H9 (cell line): ENCODE data around the gene TTC28. TPM values are rescaled to one million over a fixed set of nuclear protein-coding genes. Genes with fewer than 3 reads are reported as not detected.

Experiments used
- DNase-seq: peaks from one replicate; pipeline ENCODE4 v3.0.0-alpha.2; 2017
- H2AFZ ChIP-seq: one replicate; pipeline ENCODE4 v1.6.1; 2013; ENCODE audit warnings: mild to moderate bottlenecking, low read length, control low read depth, moderate library complexity
- H2AK5ac ChIP-seq: 2 replicates; pipeline ENCODE4 v1.6.1; 2013; ENCODE audit warnings: low read length, control low read depth, mixed read lengths; ENCODE audit not compliant: insufficient read length
- H2BK120ac ChIP-seq: one replicate; pipeline ENCODE4 v1.6.1; 2013; ENCODE audit warnings: low read depth, mild to moderate bottlenecking, low read length, control low read depth, inconsistent platforms; ENCODE audit not compliant: poor library complexity, severe bottlenecking
- H2BK12ac ChIP-seq: 2 replicates; pipeline ENCODE4 v1.6.1; 2013; ENCODE audit warnings: low read length, control low read depth, mixed read lengths, low read depth; ENCODE audit not compliant: insufficient read length
- H2BK15ac ChIP-seq: 2 replicates; pipeline ENCODE4 v1.6.1; 2013; ENCODE audit warnings: low read depth, low read length, control low read depth
- H2BK20ac ChIP-seq: one replicate; pipeline ENCODE4 v1.6.1; 2013; ENCODE audit warnings: low read depth, mild to moderate bottlenecking, low read length, control low read depth, inconsistent platforms; ENCODE audit not compliant: poor library complexity, severe bottlenecking
- H2BK5ac ChIP-seq: 2 replicates; pipeline ENCODE4 v1.6.1; 2013; ENCODE audit warnings: low read length, control low read depth, mixed read lengths; ENCODE audit not compliant: insufficient read length
- H3K14ac ChIP-seq: 2 replicates; pipeline ENCODE4 v1.6.1; 2013; ENCODE audit warnings: low read length, control low read depth; ENCODE audit not compliant: insufficient read depth
- H3K18ac ChIP-seq: 2 replicates; pipeline ENCODE4 v1.6.1; 2013; ENCODE audit warnings: low read depth, mild to moderate bottlenecking, mixed read lengths, low read length, control low read depth; ENCODE audit not compliant: insufficient read length
- H3K23ac ChIP-seq: 2 replicates; pipeline ENCODE4 v1.6.1; 2013; ENCODE audit warnings: low read length, control low read depth, mixed read lengths, low read depth; ENCODE audit not compliant: insufficient read length
- H3K23me2 ChIP-seq: 2 replicates; pipeline ENCODE4 v1.6.1; 2013; ENCODE audit warnings: low read depth, mild to moderate bottlenecking, mixed read lengths, low read length, control low read depth; ENCODE audit not compliant: insufficient read length, poor library complexity, severe bottlenecking
- H3K27ac ChIP-seq: 2 replicates; pipeline ENCODE4 v1.5.1; 2013; ENCODE audit warnings: low read length, control low read depth, mixed read lengths, low read depth; ENCODE audit not compliant: insufficient read length
- H3K27me3 ChIP-seq: 2 replicates; pipeline ENCODE4 v1.6.1; 2013; ENCODE audit warnings: low read length, control low read depth, inconsistent platforms; ENCODE audit not compliant: insufficient read depth
- H3K4ac ChIP-seq: 2 replicates; pipeline ENCODE4 v1.6.1; 2013; ENCODE audit warnings: low read depth, mild to moderate bottlenecking, control low read depth, inconsistent platforms, low read length, moderate library complexity
- H3K4me1 ChIP-seq: 2 replicates; pipeline ENCODE4 v1.6.1; 2013; ENCODE audit warnings: low read length, control low read depth, inconsistent platforms; ENCODE audit not compliant: insufficient read depth
- H3K4me2 ChIP-seq: 2 replicates; pipeline ENCODE4 v1.6.1; 2013; ENCODE audit warnings: low read length, control low read depth, mixed read lengths; ENCODE audit not compliant: insufficient read length, insufficient read depth
- H3K56ac ChIP-seq: 2 replicates; pipeline ENCODE4 v1.6.1; 2013; ENCODE audit warnings: low read depth, mild to moderate bottlenecking, mixed read lengths, low read length, control low read depth; ENCODE audit not compliant: insufficient read length
- H3K79me1 ChIP-seq: 2 replicates; pipeline ENCODE4 v1.6.1; 2013; ENCODE audit warnings: low read depth, mild to moderate bottlenecking, moderate library complexity, low read length, control low read depth, inconsistent platforms; ENCODE audit not compliant: insufficient read depth, poor library complexity, severe bottlenecking
- H3K79me2 ChIP-seq: 2 replicates; pipeline ENCODE4 v1.6.1; 2013; ENCODE audit warnings: low read length, control low read depth, inconsistent platforms; ENCODE audit not compliant: insufficient read depth
- H3K9ac ChIP-seq: 2 replicates; pipeline ENCODE4 v1.6.1; 2013; ENCODE audit warnings: low read length, control low read depth, mixed read lengths; ENCODE audit not compliant: insufficient read length; ENCODE audit errors: extremely low read depth
- H3K9me3 ChIP-seq: one replicate; pipeline ENCODE4 v1.6.1; 2013; ENCODE audit warnings: low read depth, low read length, inconsistent platforms; ENCODE audit not compliant: control insufficient read depth
- H3T11ph ChIP-seq: one replicate; pipeline ENCODE4 v1.6.1; 2013; ENCODE audit warnings: mild to moderate bottlenecking, low read length, control low read depth, inconsistent platforms
- H4K20me1 ChIP-seq: one replicate; pipeline ENCODE4 v1.6.1; 2013; ENCODE audit not compliant: control insufficient read depth, insufficient read length, insufficient read depth
- H4K5ac ChIP-seq: 2 replicates; pipeline ENCODE4 v1.6.1; 2013; ENCODE audit warnings: low read depth, mild to moderate bottlenecking, mixed read lengths, low read length, control low read depth; ENCODE audit not compliant: insufficient read length
- H4K8ac ChIP-seq: replicated peaks from 2 replicates; pipeline ENCODE4 v1.6.1; 2013; ENCODE audit warnings: low read length, control low read depth, mixed read lengths, low read depth; ENCODE audit not compliant: insufficient read length
- H4K91ac ChIP-seq: 2 replicates; pipeline ENCODE4 v1.6.1; 2013; ENCODE audit warnings: low read depth, mild to moderate bottlenecking, moderate library complexity, mixed read lengths, low read length, control low read depth; ENCODE audit not compliant: insufficient read length
- H3K27ac Mint-ChIP-seq, 3 experiments: 2 replicates in 2 of 3; 3 replicates in 1 of 3; pipeline ENCODE4 v1.8.0; 2020 to 2021; ENCODE audit warnings: mixed read lengths in 3 of 3, mild to moderate bottlenecking in 1 of 3, moderate library complexity in 1 of 3
- H3K27me3 Mint-ChIP-seq: 2 replicates; pipeline ENCODE4 v1.8.0; 2021; ENCODE audit warnings: low read depth, mild to moderate bottlenecking, moderate library complexity, mixed read lengths
- H3K36me3 Mint-ChIP-seq, 3 experiments: 2 replicates in 2 of 3; 3 replicates in 1 of 3; pipeline ENCODE4 v1.8.0; 2020 to 2021; ENCODE audit warnings: low read depth in 3 of 3, mixed read lengths in 3 of 3; ENCODE audit not compliant: insufficient read depth in 1 of 3
- H3K4me1 Mint-ChIP-seq, 2 experiments: 2 replicates each; pipeline ENCODE4 v1.8.0; 2020; ENCODE audit warnings: mixed read lengths in 2 of 2
- H3K4me3 Mint-ChIP-seq, 2 experiments: 2 replicates in 1 of 2; 3 replicates in 1 of 2; pipeline ENCODE4 v1.8.0; 2020 to 2021; ENCODE audit warnings: mild to moderate bottlenecking in 2 of 2, mixed read lengths in 2 of 2, moderate library complexity in 1 of 2
- H3K9me3 Mint-ChIP-seq, 2 experiments: 2 replicates in 1 of 2; 3 replicates in 1 of 2; pipeline ENCODE4 v1.8.0; 2020; ENCODE audit warnings: mild to moderate bottlenecking in 2 of 2, mixed read lengths in 2 of 2, moderate library complexity in 1 of 2
- CTCF ChIP-seq: fragments of 200-600 bp; sonication (generic); conservative IDR thresholded peaks from 3 replicates; pipeline ENCODE4 v1.8.0; 2021; ENCODE audit warnings: antibody characterized with exemption, mild to moderate bottlenecking
- WGBS: extraction: QIAGEN DNeasy Blood & Tissue Kit; methylation state at CpG from one replicate; pipeline ENCODE4 v1.1.7; 2013; ENCODE audit warnings: missing lambda C conversion rate, low lambda C conversion rate, mixed read lengths; ENCODE audit not compliant: insufficient read length; ENCODE audit errors: extremely low coverage; 5-methylcytosine and 5-hydroxymethylcytosine counted together
- total RNA-seq: library from RNA; stranded (reverse); gene quantifications from 2 replicates; pipeline ENCODE4 v1.2.1, GENCODE V29; 2021

TTC28 gene
- total RNA-seq, 1 experiment from 2014 or later: 13.6 TPM

GRCh38 chr22:28018461-28018927 lies 661.1 kb downstream of the TTC28 start:
- Histone ChIP-seq H3K4ac (no peak overlapping the region), H2BK15ac (no peak overlapping the region), H3K27me3 (no peaks in the 10 kb centered on the region), H4K5ac (no peak overlapping the region), H3K79me2 (no peaks in the 10 kb centered on the region), H3K23ac (no peak overlapping the region), H2BK12ac (no peak overlapping the region), H4K8ac (no peak overlapping the region), H3K23me2 (no peaks in the 10 kb centered on the region), H2BK120ac (no peak overlapping the region), H3K4me2 (no peak overlapping the region), H3K27ac (no peak overlapping the region), H3K9me3 (no peaks in the 10 kb centered on the region), H3K18ac (no peak overlapping the region), H2AK5ac (no peak overlapping the region), H2AFZ (no peak overlapping the region), H2BK20ac (no peak overlapping the region), H3K14ac (no peak overlapping the region; the same call in 1 of the 2 replicates), H3K9ac (no peak overlapping the region), H4K20me1 (no peaks in the 10 kb centered on the region), H3K79me1 (no peaks in the 10 kb centered on the region), H2BK5ac (no peak overlapping the region), H3T11ph (no peak overlapping the region), H3K4me1 (no peaks in the 10 kb centered on the region), H4K91ac (no peak overlapping the region), H3K56ac (no peak overlapping the region)
- no peak overlapping the region for H3K4me3 Mint-ChIP-seq
- no peak for DNase-seq
- WGBS: no CpG with 5 or more reads among the region's 8 CpGs
- no peak for TF ChIP-seq CTCF
- no peaks in the 10 kb centered on the region; a peak in 1 of 7 replicates for H3K36me3 Mint-ChIP-seq
- no peaks in the 10 kb centered on the region for H3K9me3 Mint-ChIP-seq
- H3K27ac Mint-ChIP-seq: no peak overlapping the region; a peak in 1 of 7 replicates
- peaks cover 1% of the 10 kb centered on the region for H3K27me3 Mint-ChIP-seq
- peaks cover 10 to 21% of the 10 kb centered on the region in 2 experiments for H3K4me1 Mint-ChIP-seq
